MM.1S (cell line): ENCODE data around the gene PAPSS1.

Experiments used
- DNase-seq: peaks from one replicate; pipeline ENCODE4 v3.0.0-alpha.2; 2015
- H2AFZ ChIP-seq: fragments of 300-600 bp; sonication (generic); 2 replicates; pipeline ENCODE4 v1.6.0; 2016; ENCODE audit warnings: antibody characterized with exemption, low read length
- H3F3A ChIP-seq: fragments of 300-600 bp; sonication (generic); 2 replicates; pipeline ENCODE4 v1.6.1; 2016; ENCODE audit warnings: mild to moderate bottlenecking, antibody characterized with exemption, low read length, moderate library complexity, mixed read lengths; ENCODE audit not compliant: insufficient read depth
- H3K27ac ChIP-seq: fragments of 300-600 bp; sonication (generic); 2 replicates; pipeline ENCODE4 v1.5.1; 2016; ENCODE audit warnings: mild to moderate bottlenecking, low read length
- H3K27me3 ChIP-seq: fragments of 300-600 bp; sonication (generic); replicated peaks from 2 replicates; pipeline ENCODE4 v1.6.0; 2016; ENCODE audit warnings: low read length; ENCODE audit not compliant: insufficient read depth
- H3K36me3 ChIP-seq: fragments of 300-600 bp; sonication (generic); replicated peaks from 2 replicates; pipeline ENCODE4 v1.6.1; 2016; ENCODE audit warnings: mild to moderate bottlenecking, low read length, mixed read lengths; ENCODE audit not compliant: insufficient read depth
- H3K4me1 ChIP-seq: fragments of 300-600 bp; sonication (generic); 2 replicates; pipeline ENCODE4 v1.6.1; 2016; ENCODE audit warnings: low read length, mixed read lengths
- H3K4me2 ChIP-seq: fragments of 300-600 bp; sonication (generic); 2 replicates; pipeline ENCODE4 v1.6.0; 2016; ENCODE audit warnings: low read depth, low read length
- H3K4me3 ChIP-seq: fragments of 300-600 bp; sonication (generic); 2 replicates; pipeline ENCODE4 v1.5.1; 2016; ENCODE audit warnings: low read length, mixed read lengths
- H3K79me2 ChIP-seq: fragments of 300-600 bp; sonication (generic); 2 replicates; pipeline ENCODE4 v1.6.1; 2016; ENCODE audit warnings: mixed run types, low read length, mixed read lengths
- H3K9ac ChIP-seq: fragments of 300-600 bp; sonication (generic); 2 replicates; pipeline ENCODE4 v1.6.1; 2016; ENCODE audit warnings: low read length, mixed read lengths
- H3K9me2 ChIP-seq: fragments of 300-600 bp; sonication (generic); replicated peaks from 2 replicates; pipeline ENCODE4 v1.6.1; 2016; ENCODE audit warnings: mild to moderate bottlenecking, low read length, mixed read lengths; ENCODE audit not compliant: insufficient read depth
- H3K9me3 ChIP-seq: fragments of 300-600 bp; sonication (generic); replicated peaks from 2 replicates; pipeline ENCODE4 v1.6.1; 2016; ENCODE audit warnings: mild to moderate bottlenecking, low read length, mixed read lengths; ENCODE audit not compliant: insufficient read depth
- H4K20me1 ChIP-seq: fragments of 300-600 bp; sonication (generic); 2 replicates; pipeline ENCODE4 v1.6.1; 2016; ENCODE audit warnings: mild to moderate bottlenecking, low read length, moderate library complexity, mixed read lengths; ENCODE audit not compliant: insufficient read depth
- EZH2 ChIP-seq: fragments of 300-600 bp; sonication (generic); optimal IDR thresholded peaks from 2 replicates; pipeline ENCODE3; 2017; ENCODE audit warnings: low read depth, mild to moderate bottlenecking, antibody characterized with exemption, low read length, mixed read lengths
- EZH2phosphoT487 ChIP-seq: fragments of 300-600 bp; sonication (generic); IDR thresholded peaks from 2 replicates; pipeline ENCODE4 v1.6.1; 2018; ENCODE audit warnings: antibody characterized with exemption, low read length
- TF ChIP-seq, protein P1 (sequence below): fragments of 300-600 bp; sonication (generic); IDR thresholded peaks from 2 replicates; pipeline ENCODE4 v1.5.1; 2016; ENCODE audit warnings: antibody characterized with exemption, low read length, mixed read lengths

The PAPSS1 gene

DNA sequence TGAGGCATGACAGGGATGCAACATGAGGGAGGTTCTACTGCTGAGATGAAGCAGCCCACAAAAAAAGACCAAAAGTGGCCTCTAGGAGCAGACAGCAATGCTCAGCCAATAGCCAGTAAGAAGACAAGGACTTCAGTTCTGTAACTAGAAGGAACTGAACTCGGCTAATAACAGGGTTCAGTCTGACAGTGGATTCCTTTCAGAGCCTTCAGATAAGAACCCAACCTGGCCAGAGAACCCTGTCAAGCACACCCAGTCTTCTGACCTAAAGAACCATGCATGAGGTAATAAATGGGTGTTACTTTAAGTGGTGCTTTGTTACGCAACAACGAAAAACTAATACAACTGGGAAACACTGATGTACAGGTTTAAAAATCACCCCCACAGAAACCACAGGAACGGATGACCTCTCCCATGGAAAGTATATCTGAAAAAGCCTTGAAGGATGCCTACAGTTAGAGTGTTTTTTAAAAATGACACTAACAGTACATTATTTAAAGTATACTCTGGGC, 94.6 kb downstream of the PAPSS1 start:
- peaks cover 3% of the 10 kb centered on the region; the same call in 1 of the 2 replicates for H3K36me3 ChIP-seq
- H3K9me2 ChIP-seq, result no peaks in the 10 kb centered on the region
- H3K9ac ChIP-seq, result no peak overlapping the region
- TF ChIP-seq, protein P1, sequence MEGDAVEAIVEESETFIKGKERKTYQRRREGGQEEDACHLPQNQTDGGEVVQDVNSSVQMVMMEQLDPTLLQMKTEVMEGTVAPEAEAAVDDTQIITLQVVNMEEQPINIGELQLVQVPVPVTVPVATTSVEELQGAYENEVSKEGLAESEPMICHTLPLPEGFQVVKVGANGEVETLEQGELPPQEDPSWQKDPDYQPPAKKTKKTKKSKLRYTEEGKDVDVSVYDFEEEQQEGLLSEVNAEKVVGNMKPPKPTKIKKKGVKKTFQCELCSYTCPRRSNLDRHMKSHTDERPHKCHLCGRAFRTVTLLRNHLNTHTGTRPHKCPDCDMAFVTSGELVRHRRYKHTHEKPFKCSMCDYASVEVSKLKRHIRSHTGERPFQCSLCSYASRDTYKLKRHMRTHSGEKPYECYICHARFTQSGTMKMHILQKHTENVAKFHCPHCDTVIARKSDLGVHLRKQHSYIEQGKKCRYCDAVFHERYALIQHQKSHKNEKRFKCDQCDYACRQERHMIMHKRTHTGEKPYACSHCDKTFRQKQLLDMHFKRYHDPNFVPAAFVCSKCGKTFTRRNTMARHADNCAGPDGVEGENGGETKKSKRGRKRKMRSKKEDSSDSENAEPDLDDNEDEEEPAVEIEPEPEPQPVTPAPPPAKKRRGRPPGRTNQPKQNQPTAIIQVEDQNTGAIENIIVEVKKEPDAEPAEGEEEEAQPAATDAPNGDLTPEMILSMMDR, result no peak
- TF ChIP-seq EZH2 (no peak), EZH2phosphoT487 (no peak)
- H3K4me2 ChIP-seq, result no peak overlapping the region
- H3K79me2 ChIP-seq, result no peaks in the 10 kb centered on the region
- no peaks in the 10 kb centered on the region for H3F3A ChIP-seq
- H3K9me3 ChIP-seq, result no peaks in the 10 kb centered on the region
- H3K4me1 ChIP-seq, result no peaks in the 10 kb centered on the region
- no peak for DNase-seq
- no peak overlapping the region for H3K4me3 ChIP-seq
- H3K27ac ChIP-seq, result no peak overlapping the region
- H2AFZ ChIP-seq, result no peak overlapping the region
- H3K27me3 ChIP-seq, result no peaks in the 10 kb centered on the region
- no peaks in the 10 kb centered on the region for H4K20me1 ChIP-seq

DNA sequence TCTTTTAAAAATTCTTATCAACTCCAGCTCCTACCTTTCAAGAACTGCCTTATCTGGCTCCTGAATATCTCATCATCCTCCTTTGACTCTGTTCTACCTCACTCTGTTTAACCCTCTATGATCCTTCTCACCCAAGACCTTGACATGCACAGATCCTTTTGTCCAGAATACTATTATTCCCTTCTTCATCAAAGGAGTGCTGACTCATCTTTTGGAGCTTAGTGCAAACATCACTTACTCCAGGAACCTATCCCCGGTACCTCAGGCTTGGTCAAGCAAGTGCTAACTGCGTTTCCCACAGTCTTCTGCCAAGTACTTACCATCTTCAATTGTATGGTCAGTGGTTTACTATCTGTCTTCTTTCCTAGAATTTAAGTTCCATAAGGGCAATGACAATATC, 96.0 kb downstream of the PAPSS1 start:
- no peaks in the 10 kb centered on the region for H3K9me2 ChIP-seq
- no peaks in the 10 kb centered on the region for H3F3A ChIP-seq
- H4K20me1 ChIP-seq, result no peaks in the 10 kb centered on the region
- H3K4me3 ChIP-seq, result no peak overlapping the region
- no peak for DNase-seq
- TF ChIP-seq, protein P1, result no peak
- TF ChIP-seq EZH2 (no peak), EZH2phosphoT487 (no peak)
- H2AFZ ChIP-seq, result no peak overlapping the region
- no peaks in the 10 kb centered on the region for H3K9me3 ChIP-seq
- H3K4me2 ChIP-seq, result no peak overlapping the region
- H3K9ac ChIP-seq, result no peak overlapping the region
- no peak overlapping the region for H3K27ac ChIP-seq
- H3K79me2 ChIP-seq, result no peaks in the 10 kb centered on the region
- peaks cover 3% of the 10 kb centered on the region; the same call in 1 of the 2 replicates for H3K36me3 ChIP-seq
- H3K4me1 ChIP-seq, result no peaks in the 10 kb centered on the region
- no peaks in the 10 kb centered on the region for H3K27me3 ChIP-seq

DNA sequence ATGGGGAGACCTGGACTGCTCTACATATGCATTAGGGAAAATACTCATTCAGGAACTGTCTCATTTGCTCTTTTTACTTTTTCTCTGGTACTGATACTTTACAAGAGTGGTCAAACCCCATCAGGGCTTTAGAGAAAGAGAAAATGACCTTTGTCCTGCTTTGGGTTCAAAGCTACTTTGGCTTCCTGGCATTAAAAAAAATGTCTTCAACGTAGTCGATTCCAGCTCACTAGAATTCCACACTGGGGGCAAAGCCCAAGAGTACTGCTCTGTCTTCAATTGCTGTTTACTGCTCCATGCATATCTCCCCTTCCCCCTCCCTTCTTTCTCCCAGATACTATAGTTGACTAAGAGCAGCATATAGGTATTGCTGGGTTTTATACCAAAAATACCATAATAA, 98.0 kb downstream of the PAPSS1 start:
- Histone ChIP-seq H3K36me3 (peaks cover 3% of the 10 kb centered on the region; the same call in 1 of the 2 replicates), H3F3A (no peaks in the 10 kb centered on the region), H3K4me3 (no peak overlapping the region)

More for the DNA sequence above, 98.0 kb downstream of the PAPSS1 start:
- no peak overlapping the region for H2AFZ ChIP-seq
- no peaks in the 10 kb centered on the region for H3K27me3 ChIP-seq
- H4K20me1 ChIP-seq, result no peaks in the 10 kb centered on the region
- no peak for TF ChIP-seq EZH2
- no peak for TF ChIP-seq EZH2phosphoT487
- TF ChIP-seq, protein P1, result no peak
- H3K9me3 ChIP-seq, result no peaks in the 10 kb centered on the region
- H3K27ac ChIP-seq, result no peak overlapping the region
- DNase-seq, result no peak
- no peak overlapping the region for H3K4me2 ChIP-seq
- no peak overlapping the region for H3K9ac ChIP-seq
- H3K9me2 ChIP-seq, result no peaks in the 10 kb centered on the region
- no peaks in the 10 kb centered on the region for H3K79me2 ChIP-seq
- H3K4me1 ChIP-seq, result no peaks in the 10 kb centered on the region
